GM18508 (cell line): ENCODE data around the gene SWT1.
"Not testable (repeated sequence)": the region's sequence is repeated elsewhere in the genome, so short reads cannot be mapped to it uniquely, and the experiment has no call there.

Source experiments
- ATAC-seq: cut with Tn5 transposase; IDR thresholded peaks from one replicate; pipeline ENCODE4 v1.9.1; 2021; ENCODE audit warnings: moderate number of reproducible peaks; ENCODE audit not compliant: insufficient read depth, unreplicated experiment

Gene SWT1

GRCh38 chr1:185241127-185241526 lies 84.2 kb downstream of the SWT1 start:
- no peak for ATAC-seq

- no peak for ATAC-seq
Observed at GRCh38 chr1:185244015-185244747, 87.2 kb downstream of the SWT1 start.

- ATAC-seq, result no peak
Observed at GRCh38 chr1:185245466-185245865, 88.5 kb downstream of the SWT1 start.

GRCh38 chr1:185249563-185249962 lies 92.6 kb downstream of the SWT1 start:
- no peak for ATAC-seq

- ATAC-seq, result no peak
Observed at GRCh38 chr1:185250063-185250462, 93.1 kb downstream of the SWT1 start.

- ATAC-seq, result not testable (repeated sequence)
Observed at GRCh38 chr1:185251928-185252327, 95.0 kb downstream of the SWT1 start.

GRCh38 chr1:185252404-185252803 lies 95.4 kb downstream of the SWT1 start:
- not testable (repeated sequence) for ATAC-seq

- not testable (repeated sequence) for ATAC-seq
Observed at GRCh38 chr1:185255595-185255994, 98.6 kb downstream of the SWT1 start.

- ATAC-seq, result not testable (repeated sequence)
Observed at GRCh38 chr1:185257116-185257949, 100.4 kb downstream of the SWT1 start.

GRCh38 chr1:185257950-185258208 lies 100.9 kb downstream of the SWT1 start:
- ATAC-seq, result no peak

- ATAC-seq, result no peak
Observed at GRCh38 chr1:185258676-185259075, 101.7 kb downstream of the SWT1 start.

- ATAC-seq, result no peak
Observed at GRCh38 chr1:185260611-185261010, 103.6 kb downstream of the SWT1 start.

- no peak for ATAC-seq
Observed at GRCh38 chr1:185262151-185262550, 105.2 kb downstream of the SWT1 start.

- no peak for ATAC-seq
Observed at GRCh38 chr1:185263292-185263691, 106.3 kb downstream of the SWT1 start.

- no peak for ATAC-seq
Observed at GRCh38 chr1:185263780-185264179, 106.8 kb downstream of the SWT1 start.

- ATAC-seq, result no peak
Observed at GRCh38 chr1:185265314-185265713, 108.3 kb downstream of the SWT1 start.

- ATAC-seq, result no peak
Observed at GRCh38 chr1:185267301-185267700, 110.3 kb downstream of the SWT1 start.

GRCh38 chr1:185267701-185268100 lies 110.7 kb downstream of the SWT1 start:
- no peak for ATAC-seq

- no peak for ATAC-seq
Observed at GRCh38 chr1:185268352-185268751, 111.4 kb downstream of the SWT1 start.

GRCh38 chr1:185271921-185272320 lies 115.0 kb downstream of the SWT1 start:
- ATAC-seq, result no peak

- no peak for ATAC-seq
Observed at GRCh38 chr1:185279571-185279970, 122.6 kb downstream of the SWT1 start.

- ATAC-seq, result no peak
Observed at GRCh38 chr1:185280589-185280988, 123.6 kb downstream of the SWT1 start.
